Progenitor cell of endocrine pancreas (in vitro differentiated cells): ENCODE measurements around the gene COG1. TPM values are rescaled to one million over a fixed set of nuclear protein-coding genes. Genes with fewer than 3 reads are reported as not detected.

Source experiments
- DNase-seq: peaks from one replicate; pipeline ENCODE4 v3.0.0; 2021; ENCODE audit warnings: low spot score; ENCODE audit not compliant: unreplicated experiment
- H3K27ac Mint-ChIP-seq: 2 replicates; pipeline ENCODE4 v1.8.0; 2021; ENCODE audit warnings: mild to moderate bottlenecking, moderate library complexity, mixed read lengths
- H3K27me3 Mint-ChIP-seq: 2 replicates; pipeline ENCODE4 v1.8.0; 2021; ENCODE audit warnings: mixed read lengths
- H3K36me3 Mint-ChIP-seq: 2 replicates; pipeline ENCODE4 v1.8.0; 2022; ENCODE audit warnings: mixed read lengths; ENCODE audit not compliant: insufficient read depth
- H3K4me1 Mint-ChIP-seq: 2 replicates; pipeline ENCODE4 v1.8.0; 2021; ENCODE audit warnings: low read depth, mixed read lengths
- H3K4me3 Mint-ChIP-seq: 2 replicates; pipeline ENCODE4 v1.8.0; 2021; ENCODE audit warnings: low read depth, mild to moderate bottlenecking, moderate library complexity, mixed read lengths
- H3K9me3 Mint-ChIP-seq: 2 replicates; pipeline ENCODE4 v1.8.0; 2021; ENCODE audit warnings: low read depth, mixed read lengths
- total RNA-seq: library from RNA; stranded (reverse); gene quantifications from 2 replicates; pipeline ENCODE4 v1.2.1, GENCODE V29; 2021
- TF ChIP-seq, protein P1 (sequence below): fragments of 200-600 bp; sonication (generic); IDR thresholded peaks from one replicate; pipeline ENCODE4 v1.5.0; 2021; ENCODE audit warnings: antibody characterized with exemption, mild to moderate bottlenecking; ENCODE audit not compliant: unreplicated experiment

COG1 gene
- total RNA-seq, 1 donor from 2014 or later, result 50.5 TPM

DNA sequence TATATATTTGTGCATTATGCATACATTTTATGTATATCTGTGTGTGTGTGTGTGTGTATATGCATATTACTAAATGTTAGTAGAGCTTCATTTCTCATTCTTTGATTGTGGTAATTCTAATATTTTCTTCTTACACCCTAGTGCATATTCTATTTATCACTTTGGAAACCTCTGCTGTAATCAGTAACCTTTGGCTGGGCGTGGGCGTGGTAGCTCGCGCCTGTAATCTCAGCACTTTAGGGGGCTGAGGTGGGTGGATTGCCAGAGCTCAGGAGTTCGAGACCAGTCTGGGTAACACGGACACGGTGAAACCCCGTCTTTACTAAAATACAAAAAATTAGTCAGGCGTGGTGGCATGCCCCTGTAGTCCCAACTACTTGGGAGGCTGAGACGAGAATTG lies 41.9 kb downstream of the COG1 start:
- H3K27ac Mint-ChIP-seq, result no peak overlapping the region
- DNase-seq, result no peak
- TF ChIP-seq, protein P1, sequence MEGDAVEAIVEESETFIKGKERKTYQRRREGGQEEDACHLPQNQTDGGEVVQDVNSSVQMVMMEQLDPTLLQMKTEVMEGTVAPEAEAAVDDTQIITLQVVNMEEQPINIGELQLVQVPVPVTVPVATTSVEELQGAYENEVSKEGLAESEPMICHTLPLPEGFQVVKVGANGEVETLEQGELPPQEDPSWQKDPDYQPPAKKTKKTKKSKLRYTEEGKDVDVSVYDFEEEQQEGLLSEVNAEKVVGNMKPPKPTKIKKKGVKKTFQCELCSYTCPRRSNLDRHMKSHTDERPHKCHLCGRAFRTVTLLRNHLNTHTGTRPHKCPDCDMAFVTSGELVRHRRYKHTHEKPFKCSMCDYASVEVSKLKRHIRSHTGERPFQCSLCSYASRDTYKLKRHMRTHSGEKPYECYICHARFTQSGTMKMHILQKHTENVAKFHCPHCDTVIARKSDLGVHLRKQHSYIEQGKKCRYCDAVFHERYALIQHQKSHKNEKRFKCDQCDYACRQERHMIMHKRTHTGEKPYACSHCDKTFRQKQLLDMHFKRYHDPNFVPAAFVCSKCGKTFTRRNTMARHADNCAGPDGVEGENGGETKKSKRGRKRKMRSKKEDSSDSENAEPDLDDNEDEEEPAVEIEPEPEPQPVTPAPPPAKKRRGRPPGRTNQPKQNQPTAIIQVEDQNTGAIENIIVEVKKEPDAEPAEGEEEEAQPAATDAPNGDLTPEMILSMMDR, result no peak
- no peaks in the 10 kb centered on the region for H3K9me3 Mint-ChIP-seq
- no peaks in the 10 kb centered on the region for H3K27me3 Mint-ChIP-seq
- peaks cover 12% of the 10 kb centered on the region for H3K36me3 Mint-ChIP-seq
- peak overlapping the region; percentile 19 for H3K4me3 Mint-ChIP-seq
- H3K4me1 Mint-ChIP-seq, result peaks cover 26% of the 10 kb centered on the region

DNA sequence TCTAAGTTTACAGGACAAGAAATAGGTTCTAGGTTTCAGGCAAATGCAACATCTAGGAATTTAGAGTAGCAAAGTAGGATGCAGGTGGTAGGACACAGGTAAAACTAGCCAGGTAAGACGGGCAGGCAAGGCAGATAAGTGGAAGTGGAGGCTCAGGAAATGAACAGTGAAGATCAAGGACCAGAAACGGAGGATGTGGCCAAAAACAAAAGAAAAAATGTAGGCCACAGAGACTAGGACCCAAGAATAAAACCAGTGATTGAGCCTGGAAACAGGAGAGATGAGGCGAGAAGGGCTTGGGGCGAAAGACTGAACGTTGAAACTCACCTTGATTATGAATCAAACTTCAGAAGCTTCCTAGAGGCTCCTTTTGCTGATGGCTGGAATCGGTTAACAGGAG lies 44.9 kb downstream of the COG1 start:
- TF ChIP-seq, protein P1, result no peak
- no peak overlapping the region for H3K4me3 Mint-ChIP-seq
- H3K27me3 Mint-ChIP-seq, result no peaks in the 10 kb centered on the region
- peaks cover 15% of the 10 kb centered on the region for H3K4me1 Mint-ChIP-seq
- DNase-seq, result no peak
- H3K9me3 Mint-ChIP-seq, result no peaks in the 10 kb centered on the region
- H3K27ac Mint-ChIP-seq, result no peak overlapping the region
- peaks cover 23% of the 10 kb centered on the region for H3K36me3 Mint-ChIP-seq

DNA sequence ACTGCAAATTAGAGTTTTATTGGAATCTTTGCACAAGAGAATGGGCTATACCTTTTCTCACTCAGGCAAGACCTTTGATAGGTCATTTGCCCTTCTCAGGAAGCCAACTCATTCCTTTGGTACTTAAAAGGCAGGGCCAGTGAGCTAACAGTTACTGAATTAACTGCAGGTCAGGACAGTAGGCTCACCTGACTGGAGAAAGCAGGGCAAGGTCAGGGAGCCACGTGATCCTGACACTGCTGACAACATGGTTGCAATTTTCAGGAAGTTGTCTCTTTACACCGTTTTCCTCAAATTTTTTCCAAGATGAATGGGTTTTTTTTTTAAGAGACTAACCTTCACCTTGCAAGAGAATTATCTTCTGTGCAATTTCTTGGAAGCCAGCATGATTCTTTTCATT lies 47.7 kb downstream of the COG1 start:
- TF ChIP-seq, protein P1, result no peak
- Mint-ChIP-seq H3K4me3 (no peak overlapping the region), H3K27ac (no peak overlapping the region), H3K9me3 (no peaks in the 10 kb centered on the region), H3K36me3 (peaks cover 27% of the 10 kb centered on the region), H3K4me1 (peaks cover 7% of the 10 kb centered on the region), H3K27me3 (no peaks in the 10 kb centered on the region)
- no peak for DNase-seq

GRCh38 chr17:73247726-73248125 lies 54.9 kb downstream of the COG1 start:
- H3K4me3 Mint-ChIP-seq, result no peak overlapping the region
- peaks cover 12% of the 10 kb centered on the region for H3K27me3 Mint-ChIP-seq
- no peaks in the 10 kb centered on the region for H3K4me1 Mint-ChIP-seq
- TF ChIP-seq, protein P1, result no peak
- peaks cover 15% of the 10 kb centered on the region for H3K36me3 Mint-ChIP-seq
- H3K27ac Mint-ChIP-seq, result no peak overlapping the region
- no peaks in the 10 kb centered on the region for H3K9me3 Mint-ChIP-seq
- DNase-seq, result no peak

DNA sequence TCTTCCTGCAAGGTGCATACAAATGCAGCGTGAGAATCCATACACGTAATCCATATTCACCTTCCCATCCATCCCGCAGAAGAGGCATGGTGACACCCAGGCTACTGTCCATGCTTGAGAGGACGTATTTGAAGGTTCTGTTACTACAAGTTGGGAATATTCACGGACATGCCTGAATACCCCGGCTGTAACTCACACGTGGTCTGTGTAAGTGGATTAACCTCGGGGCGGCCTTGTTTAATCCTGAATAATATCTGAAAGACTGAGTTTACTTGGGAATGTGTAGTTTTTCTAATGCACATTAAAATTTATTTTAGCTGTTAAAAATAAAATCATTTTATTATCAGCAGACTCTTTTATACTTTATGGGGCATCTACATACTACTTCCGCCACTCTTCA lies 55.7 kb downstream of the COG1 start:
- H3K27ac Mint-ChIP-seq, result no peak overlapping the region

More for the DNA sequence above, 55.7 kb downstream of the COG1 start:
- Mint-ChIP-seq H3K9me3 (no peaks in the 10 kb centered on the region), H3K27me3 (peaks cover 12% of the 10 kb centered on the region), H3K4me1 (no peaks in the 10 kb centered on the region), H3K36me3 (peaks cover 13% of the 10 kb centered on the region), H3K4me3 (no peak overlapping the region)
- no peak for DNase-seq
- TF ChIP-seq, protein P1, result no peak
